K562 (cell line): Measurements from ENCODE around the gene UBASH3A. TPM values are rescaled to one million over a fixed set of nuclear protein-coding genes. Genes with fewer than 3 reads are reported as not detected.

ENCODE experiments used
- ATF1 ChIP-seq, 2 experiments: fragments of 450-650 bp in 1 of 2; IDR thresholded peaks; 2 replicates each; pipeline ENCODE4 v1.6.1; 2016; ENCODE audit warnings: missing compliant biosample characterization in 1 of 2, missing genetic modification characterization in 1 of 2
- ATF7 ChIP-seq: fragments of 450-650 bp; IDR thresholded peaks from 2 replicates; pipeline ENCODE4 v1.7.1; 2014; ENCODE audit warnings: mild to moderate bottlenecking, moderate library complexity
- CHD2 ChIP-seq: IDR thresholded peaks from 2 replicates; pipeline ENCODE4 v1.6.1; 2011; ENCODE audit warnings: low read depth, low read length
- CTCFL ChIP-seq: IDR thresholded peaks from 2 replicates; pipeline ENCODE4 v1.6.1; 2011; ENCODE audit warnings: borderline replicate concordance, low read depth, mild to moderate bottlenecking, moderate library complexity, low read length; ENCODE audit not compliant: insufficient read depth, poor library complexity, severe bottlenecking
- E2F4 ChIP-seq: sonication (generic); formaldehyde crosslinking; IDR thresholded peaks from 2 replicates; pipeline ENCODE4 v1.8.0; 2022; ENCODE audit warnings: mild to moderate bottlenecking, low read depth, missing genetic modification reagents
- ERF ChIP-seq: fragments of 450-650 bp; formaldehyde crosslinking; IDR thresholded peaks from 2 replicates; pipeline ENCODE4 v1.4.0; 2020; ENCODE audit warnings: mild to moderate bottlenecking, mixed read lengths
- GATAD2B ChIP-seq: fragments of 450-650 bp; IDR thresholded peaks from 2 replicates; pipeline ENCODE4 v1.6.1; 2017; ENCODE audit warnings: mild to moderate bottlenecking, borderline replicate concordance
- MTF1 ChIP-seq: fragments of 250-450 bp; sonication (Bioruptor Pico); IDR thresholded peaks from 2 replicates; pipeline ENCODE4 v1.9.0; 2021; ENCODE audit warnings: moderate library complexity, mild to moderate bottlenecking, inconsistent platforms, borderline replicate concordance
- NFRKB ChIP-seq: fragments of 450-650 bp; IDR thresholded peaks from 2 replicates; pipeline ENCODE4 v1.6.1; 2016; ENCODE audit warnings: low read depth
- PTTG1 ChIP-seq: fragments of 450-650 bp; IDR thresholded peaks from 2 replicates; pipeline ENCODE4 v1.6.1; 2016; ENCODE audit warnings: low read depth, mild to moderate bottlenecking, missing genetic modification characterization, missing compliant biosample characterization
- RBM17 ChIP-seq: fragments of 200-400 bp; formaldehyde crosslinking; IDR thresholded peaks from 2 replicates; pipeline ENCODE4 v1.6.1; 2017; ENCODE audit warnings: low read depth, mild to moderate bottlenecking, low read length, borderline replicate concordance
- RNF2 ChIP-seq: sonication (generic); IDR thresholded peaks from 2 replicates; pipeline ENCODE4 v1.6.1; 2016
- ZBED1 ChIP-seq: IDR thresholded peaks from 2 replicates; pipeline ENCODE4 v1.6.1; 2014
- ZNF23 ChIP-seq: fragments of 250-450 bp; sonication (Bioruptor Pico); IDR thresholded peaks from 2 replicates; pipeline ENCODE4 v1.4.0; 2020; ENCODE audit warnings: mild to moderate bottlenecking
- ZNF263 ChIP-seq: sonication (generic); formaldehyde crosslinking; IDR thresholded peaks from 2 replicates; pipeline ENCODE4 v1.8.0; 2022; ENCODE audit warnings: mild to moderate bottlenecking, missing genetic modification reagents, borderline replicate concordance
- ZNF280A ChIP-seq: fragments of 450-650 bp; IDR thresholded peaks from 2 replicates; pipeline ENCODE4 v1.6.1; 2018; ENCODE audit warnings: mild to moderate bottlenecking, low read depth; ENCODE audit not compliant: partially characterized antibody
- polyA plus RNA-seq, 8 experiments: library from polyadenylated mRNA; depleted of rRNA in 4 of 8; stranded (reverse) in 5 of 8; unstranded in 3 of 8; fragments of >200 nt; fragmentation: Nextera tagmentation in 2 of 8; fragmentation: Illumina TruSeq in 1 of 8; extraction: Ambion mirVana in 2 of 8; extraction: Trizol in 1 of 8; gene quantifications; 2 replicates each; pipeline versions ENCODE4 v1.2.1 to v1.2.3, GENCODE V29; 2011 to 2014; ENCODE audit warnings: inconsistent platforms in 1 of 8, missing spikeins in 1 of 8
- total RNA-seq, 7 experiments: library from RNA; depleted of rRNA in 6 of 7; stranded (reverse); fragments of >200 nt in 6 of 7; fragmentation: Illumina TruSeq in 2 of 7; extraction: Trizol in 2 of 7; gene quantifications; 2 replicates each; pipeline versions ENCODE4 v1.2.1 to v1.2.3, GENCODE V29; 2011 to 2021; ENCODE audit warnings: low replicate concordance in 1 of 7
- TF ChIP-seq, protein P1 (sequence below): fragments of 250-450 bp; sonication (Bioruptor Pico); IDR thresholded peaks from 2 replicates; pipeline ENCODE4 v1.4.0; 2020

Gene UBASH3A
- total and polyA plus RNA-seq, 9 of the 15 experiments (the other 6 are each of a cell fraction or from before 2014, with no cell fraction given) = 0.23 to 1.8 (median 1.1) TPM

DNA sequence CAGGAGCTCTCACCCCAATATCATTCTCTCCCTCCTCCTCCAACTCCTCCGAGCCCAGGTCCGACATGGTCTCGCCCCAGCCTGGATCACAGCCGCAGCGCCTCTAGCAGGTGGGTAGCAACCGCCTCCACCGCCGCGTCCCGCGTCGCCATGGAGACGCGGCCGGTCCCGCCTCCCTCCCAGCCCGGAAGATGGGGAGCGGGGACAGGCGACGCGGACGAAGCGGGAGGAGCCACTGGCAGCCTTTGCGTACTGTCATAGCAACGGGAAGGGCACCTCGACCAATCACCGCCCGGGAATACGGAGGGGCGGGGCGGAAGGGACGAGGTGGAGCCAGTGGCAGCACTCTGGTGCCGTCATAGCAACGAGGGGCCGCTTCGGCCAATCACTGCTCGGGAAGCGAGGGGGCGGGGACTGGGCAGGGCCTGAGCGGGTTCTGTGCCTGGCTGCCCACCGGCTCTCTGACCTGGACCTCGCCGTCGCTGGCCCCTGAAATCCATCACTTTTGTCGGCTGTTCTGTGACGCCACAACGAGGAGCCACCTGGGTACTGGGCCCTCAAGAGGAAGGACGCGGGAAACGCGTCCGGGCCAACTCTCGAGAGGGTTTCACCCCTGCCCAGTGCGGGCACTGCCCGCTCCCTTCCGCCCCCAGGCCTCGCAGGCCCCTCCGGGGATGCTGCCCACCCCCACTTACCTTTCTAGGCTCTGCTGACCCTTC lies 92.6 kb downstream of the UBASH3A start, which contains the start of gene RSPH1 (continued):
- TF ChIP-seq ZNF280A = no peak
- no peak; the same call in 1 of the 2 replicates for TF ChIP-seq E2F4 (CRISPR knock-in tag)
- no peak for TF ChIP-seq PTTG1 (tag)
- TF ChIP-seq, protein P1, sequence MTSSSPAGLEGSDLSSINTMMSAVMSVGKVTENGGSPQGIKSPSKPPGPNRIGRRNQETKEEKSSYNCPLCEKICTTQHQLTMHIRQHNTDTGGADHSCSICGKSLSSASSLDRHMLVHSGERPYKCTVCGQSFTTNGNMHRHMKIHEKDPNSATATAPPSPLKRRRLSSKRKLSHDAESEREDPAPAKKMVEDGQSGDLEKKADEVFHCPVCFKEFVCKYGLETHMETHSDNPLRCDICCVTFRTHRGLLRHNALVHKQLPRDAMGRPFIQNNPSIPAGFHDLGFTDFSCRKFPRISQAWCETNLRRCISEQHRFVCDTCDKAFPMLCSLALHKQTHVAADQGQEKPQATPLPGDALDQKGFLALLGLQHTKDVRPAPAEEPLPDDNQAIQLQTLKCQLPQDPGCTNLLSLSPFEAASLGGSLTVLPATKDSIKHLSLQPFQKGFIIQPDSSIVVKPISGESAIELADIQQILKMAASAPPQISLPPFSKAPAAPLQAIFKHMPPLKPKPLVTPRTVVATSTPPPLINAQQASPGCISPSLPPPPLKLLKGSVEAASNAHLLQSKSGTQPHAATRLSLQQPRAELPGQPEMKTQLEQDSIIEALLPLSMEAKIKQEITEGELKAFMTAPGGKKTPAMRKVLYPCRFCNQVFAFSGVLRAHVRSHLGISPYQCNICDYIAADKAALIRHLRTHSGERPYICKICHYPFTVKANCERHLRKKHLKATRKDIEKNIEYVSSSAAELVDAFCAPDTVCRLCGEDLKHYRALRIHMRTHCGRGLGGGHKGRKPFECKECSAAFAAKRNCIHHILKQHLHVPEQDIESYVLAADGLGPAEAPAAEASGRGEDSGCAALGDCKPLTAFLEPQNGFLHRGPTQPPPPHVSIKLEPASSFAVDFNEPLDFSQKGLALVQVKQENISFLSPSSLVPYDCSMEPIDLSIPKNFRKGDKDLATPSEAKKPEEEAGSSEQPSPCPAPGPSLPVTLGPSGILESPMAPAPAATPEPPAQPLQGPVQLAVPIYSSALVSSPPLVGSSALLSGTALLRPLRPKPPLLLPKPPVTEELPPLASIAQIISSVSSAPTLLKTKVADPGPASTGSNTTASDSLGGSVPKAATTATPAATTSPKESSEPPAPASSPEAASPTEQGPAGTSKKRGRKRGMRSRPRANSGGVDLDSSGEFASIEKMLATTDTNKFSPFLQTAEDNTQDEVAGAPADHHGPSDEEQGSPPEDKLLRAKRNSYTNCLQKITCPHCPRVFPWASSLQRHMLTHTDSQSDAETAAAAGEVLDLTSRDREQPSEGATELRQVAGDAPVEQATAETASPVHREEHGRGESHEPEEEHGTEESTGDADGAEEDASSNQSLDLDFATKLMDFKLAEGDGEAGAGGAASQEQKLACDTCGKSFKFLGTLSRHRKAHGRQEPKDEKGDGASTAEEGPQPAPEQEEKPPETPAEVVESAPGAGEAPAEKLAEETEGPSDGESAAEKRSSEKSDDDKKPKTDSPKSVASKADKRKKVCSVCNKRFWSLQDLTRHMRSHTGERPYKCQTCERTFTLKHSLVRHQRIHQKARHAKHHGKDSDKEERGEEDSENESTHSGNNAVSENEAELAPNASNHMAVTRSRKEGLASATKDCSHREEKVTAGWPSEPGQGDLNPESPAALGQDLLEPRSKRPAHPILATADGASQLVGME = peak; percentile 87
- TF ChIP-seq ATF7 = peak; percentile 84
- TF ChIP-seq NFRKB = no peak
- TF ChIP-seq GATAD2B = no peak
- TF ChIP-seq CTCFL = no peak
- peak; percentile 82 for TF ChIP-seq ZNF263 (CRISPR knock-in tag)
- peak; percentile 49; the same call in 1 of the 2 replicates for TF ChIP-seq CHD2
- TF ChIP-seq ERF = no peak
- TF ChIP-seq ATF1 (CRISPR knock-in tag; IDR thresholded peaks at IDR 0.05) = 0 out of 2 replicates have a peak, but pooled peaks have one; percentile 5
- peak; percentile 95 for TF ChIP-seq ATF1 (tag; IDR thresholded peaks at IDR 0.05)
- no peak; the same call in 1 of the 2 replicates for TF ChIP-seq ZBED1
- TF ChIP-seq MTF1 (CRISPR knock-in tag) = no peak
- no peak; the same call in 1 of the 2 replicates for TF ChIP-seq RNF2
- no peak for TF ChIP-seq RBM17
- no peak for TF ChIP-seq ZNF23
